ENCODE measurements around the gene TERT. TPM values are rescaled to one million over a fixed set of nuclear protein-coding genes. Genes with fewer than 3 reads are reported as not detected.
"Not testable (repeated sequence)": the region's sequence is repeated elsewhere in the genome, so short reads cannot be mapped to it uniquely, and the experiment has no call there.

The TERT gene
- polyA plus RNA-seq (not detected in 2 replicates), polyA minus RNA-seq (not detected in 2 replicates)

- Histone ChIP-seq H3K27ac (ENCODE audit: low read length) (no peak within 1 kb of the TSS), H2AFZ (ENCODE audit: low read depth, low read length) (no peak within 1 kb of the TSS), H4K20me1 (ENCODE audit: insufficient read depth) (no peaks in the 10 kb centered on the region), H3F3A (ENCODE audit: insufficient read depth, low read length, poor library complexity, severe bottlenecking) (no peaks in the 10 kb centered on the region), H3K4me2 (ENCODE audit: low read length) (no peak within 1 kb of the TSS), H3K9me2 (ENCODE audit: insufficient read depth, low read length) (no peaks in the 10 kb centered on the region), H3K4me3 (ENCODE audit: low read length) (peak within 1 kb of the TSS; percentile 57), H3K36me3 (ENCODE audit: insufficient read depth, low read length) (no peaks in the 10 kb centered on the region), H3K9me3 (ENCODE audit: low read length) (no peaks in the 10 kb centered on the region), H3K27me3 (ENCODE audit: insufficient read depth, low read depth, low read length) (peaks cover 21% of the 10 kb centered on the region), H3K79me2 (replicated peaks; ENCODE audit: insufficient read depth, low read length) (no peaks in the 10 kb centered on the region), H3K9ac (ENCODE audit: low read length) (no peak within 1 kb of the TSS)
- TF ChIP-seq MXI1 (conservative IDR thresholded peaks at IDR 0.05; ENCODE audit: poor library complexity, severe bottlenecking): peak; percentile 80
- TF ChIP-seq EZH2 (IDR thresholded peaks at IDR 0.05; ENCODE audit: borderline replicate concordance, insufficient read depth, low read length, poor library complexity, severe bottlenecking): no peak
Observed at GRCh38 chr5:1294835-1295649, at the start of gene TERT. TSS of gene TERT (minus strand) at chr5:1295068. CDS start at chr5:1294989, 79 bp downstream.

- H3F3A ChIP-seq (ENCODE audit: insufficient read depth, low read length, poor library complexity, severe bottlenecking): no peaks in the 10 kb centered on the region
- peak overlapping the region; percentile 93 for H3K4me3 ChIP-seq (ENCODE audit: low read length)
- no peaks in the 10 kb centered on the region for H4K20me1 ChIP-seq (ENCODE audit: insufficient read depth)
- H3K27me3 ChIP-seq (ENCODE audit: insufficient read depth, low read depth, low read length): no peaks in the 10 kb centered on the region
- peaks cover 10% of the 10 kb centered on the region for H3K79me2 ChIP-seq (replicated peaks; ENCODE audit: insufficient read depth, low read length)
- H3K9me2 ChIP-seq (ENCODE audit: insufficient read depth, low read length): no peaks in the 10 kb centered on the region
- no peak for TF ChIP-seq EP300 (conservative IDR thresholded peaks at IDR 0.05; ENCODE audit: poor library complexity, severe bottlenecking)
- TF ChIP-seq SMC3 (conservative IDR thresholded peaks at IDR 0.05; ENCODE audit: poor library complexity): peak; percentile 37
- TF ChIP-seq RAD21 (conservative IDR thresholded peaks at IDR 0.05): peak; percentile 21
- no peaks in the 10 kb centered on the region for H3K9me3 ChIP-seq (ENCODE audit: low read length)
- H2AFZ ChIP-seq (ENCODE audit: low read depth, low read length): no peak overlapping the region
- H3K9ac ChIP-seq (ENCODE audit: low read length): peak overlapping the region; percentile 60
- no peak overlapping the region for H3K27ac ChIP-seq (ENCODE audit: low read length)
- H3K4me2 ChIP-seq (ENCODE audit: low read length): peak overlapping the region; percentile 56
- H3K36me3 ChIP-seq (ENCODE audit: insufficient read depth, low read length): no peaks in the 10 kb centered on the region
Observed at GRCh38 chr5:1343931-1344901, 49.3 kb upstream of the TERT start.

- Histone ChIP-seq H3K27ac (ENCODE audit: low read length) (no peak overlapping the region), H3K9ac (ENCODE audit: low read length) (no peak overlapping the region), H3K4me2 (ENCODE audit: low read length) (no peak overlapping the region), H3F3A (ENCODE audit: insufficient read depth, low read length, poor library complexity, severe bottlenecking) (no peaks in the 10 kb centered on the region), H2AFZ (ENCODE audit: low read depth, low read length) (no peak overlapping the region), H3K4me3 (ENCODE audit: low read length) (peak overlapping the region; percentile 93), H3K27me3 (ENCODE audit: insufficient read depth, low read depth, low read length) (no peaks in the 10 kb centered on the region), H3K36me3 (ENCODE audit: insufficient read depth, low read length) (no peaks in the 10 kb centered on the region), H3K79me2 (replicated peaks; ENCODE audit: insufficient read depth, low read length) (peaks cover 10% of the 10 kb centered on the region), H3K9me3 (ENCODE audit: low read length) (no peaks in the 10 kb centered on the region), H4K20me1 (ENCODE audit: insufficient read depth) (no peaks in the 10 kb centered on the region), H3K9me2 (ENCODE audit: insufficient read depth, low read length) (no peaks in the 10 kb centered on the region)
- no peak for TF ChIP-seq SMC3 (conservative IDR thresholded peaks at IDR 0.05; ENCODE audit: poor library complexity)
- no peak for TF ChIP-seq EZH2 (IDR thresholded peaks at IDR 0.05; ENCODE audit: borderline replicate concordance, insufficient read depth, low read length, poor library complexity, severe bottlenecking)
- TF ChIP-seq POLR2AphosphoS5 (IDR thresholded peaks at IDR 0.05): no peak
- no peak for TF ChIP-seq CTCF (IDR thresholded peaks at IDR 0.05; ENCODE audit: poor library complexity, severe bottlenecking)
- TF ChIP-seq EP300 (conservative IDR thresholded peaks at IDR 0.05; ENCODE audit: poor library complexity, severe bottlenecking): no peak
- no peak for TF ChIP-seq REST (IDR thresholded peaks at IDR 0.05; ENCODE audit: borderline replicate concordance)
- no peak for TF ChIP-seq RAD21 (conservative IDR thresholded peaks at IDR 0.05)
Observed at GRCh38 chr5:1343315-1343751, 48.5 kb upstream of the TERT start.

- not testable (repeated sequence) for H3K4me3 ChIP-seq (ENCODE audit: low read length); H3K36me3 ChIP-seq (ENCODE audit: insufficient read depth, low read length); H3F3A ChIP-seq (ENCODE audit: insufficient read depth, low read length, poor library complexity, severe bottlenecking); H3K9me3 ChIP-seq (ENCODE audit: low read length); H3K4me2 ChIP-seq (ENCODE audit: low read length); H3K9me2 ChIP-seq (ENCODE audit: insufficient read depth, low read length); H2AFZ ChIP-seq (ENCODE audit: low read depth, low read length); H3K27ac ChIP-seq (ENCODE audit: low read length); H3K27me3 ChIP-seq (ENCODE audit: insufficient read depth, low read depth, low read length); H4K20me1 ChIP-seq (ENCODE audit: insufficient read depth); H3K9ac ChIP-seq (ENCODE audit: low read length)
- peaks cover 10% of the 10 kb centered on the region for H3K79me2 ChIP-seq (replicated peaks; ENCODE audit: insufficient read depth, low read length)
Observed at GRCh38 chr5:1342711-1343110, 47.8 kb upstream of the TERT start.

Measured in neural cell (in vitro differentiated cells).